H1 (cell line): ENCODE measurements around the gene LRBA.

Experiments used
- BRCA1 ChIP-seq: IDR thresholded peaks from 2 replicates; pipeline ENCODE4 v1.6.1; 2012; ENCODE audit warnings: low read depth, low read length, improper control_type of control experiment
- CTCF ChIP-seq, 3 experiments: IDR thresholded peaks; 1 replicate in 2 of 3; 2 replicates in 1 of 3; pipeline versions ENCODE4 v1.5.1 to v1.6.1; 2011; ENCODE audit warnings: low read length in 3 of 3, mild to moderate bottlenecking in 3 of 3, inconsistent platforms in 2 of 3, low read depth in 1 of 3, moderate library complexity in 1 of 3; ENCODE audit not compliant: insufficient read depth in 1 of 3; ENCODE audit errors: control extremely low read depth in 1 of 3
- EP300 ChIP-seq, 2 experiments: IDR thresholded peaks; 1 replicate in 1 of 2; 2 replicates in 1 of 2; pipeline ENCODE4 v1.6.1; 2011 to 2012; ENCODE audit warnings: low read depth in 2 of 2, low read length in 2 of 2, mild to moderate bottlenecking in 2 of 2, borderline replicate concordance in 1 of 2, inconsistent platforms in 1 of 2, moderate library complexity in 1 of 2
- EZH2 ChIP-seq: fragments of 200-600 bp; sonication (generic); IDR thresholded peaks from 2 replicates; pipeline ENCODE4 v1.7.1; 2012; ENCODE audit warnings: low read depth, mild to moderate bottlenecking, moderate library complexity, low read length, inconsistent platforms; ENCODE audit not compliant: severe bottlenecking
- RFX5 ChIP-seq: IDR thresholded peaks from 2 replicates; pipeline ENCODE4 v1.6.1; 2011; ENCODE audit warnings: low read depth, low read length, improper control_type of control experiment, borderline replicate concordance

- TF ChIP-seq EP300 (IDR thresholded peaks at IDR 0.05; ENCODE audit: borderline replicate concordance in 1 of 2, low read depth in 2 of 2, low read length in 2 of 2) (no peak), CTCF (IDR thresholded peaks at IDR 0.05; ENCODE audit: control extremely low read depth in 1 of 3, insufficient read depth in 1 of 3, low read depth in 1 of 3, low read length in 3 of 3) (no peak), RFX5 (no peak), EZH2 (no peak), BRCA1 (no peak)
These were observed 387.0 kb downstream of the LRBA start for GRCh38 chr4:150628073-150628472.
